Activated naive CD8-positive, alpha-beta T cell (primary cell): ENCODE data around the gene ABLIM2.

ENCODE experiments used
- H3K27ac Mint-ChIP-seq: one replicate; pipeline ENCODE4 v1.8.0; 2021; ENCODE audit warnings: mixed read lengths
- H3K27me3 Mint-ChIP-seq: one replicate; pipeline ENCODE4 v1.8.0; 2021; ENCODE audit warnings: mixed read lengths
- H3K36me3 Mint-ChIP-seq: one replicate; pipeline ENCODE4 v1.8.0; 2021; ENCODE audit warnings: mixed read lengths
- H3K4me1 Mint-ChIP-seq: one replicate; pipeline ENCODE4 v1.8.0; 2021; ENCODE audit warnings: low read depth, mixed read lengths
- H3K4me3 Mint-ChIP-seq: one replicate; pipeline ENCODE4 v1.8.0; 2021; ENCODE audit warnings: mild to moderate bottlenecking, mixed read lengths
- H3K9me3 Mint-ChIP-seq: one replicate; pipeline ENCODE4 v1.8.0; 2021; ENCODE audit warnings: low read depth, mixed read lengths

Gene ABLIM2

DNA sequence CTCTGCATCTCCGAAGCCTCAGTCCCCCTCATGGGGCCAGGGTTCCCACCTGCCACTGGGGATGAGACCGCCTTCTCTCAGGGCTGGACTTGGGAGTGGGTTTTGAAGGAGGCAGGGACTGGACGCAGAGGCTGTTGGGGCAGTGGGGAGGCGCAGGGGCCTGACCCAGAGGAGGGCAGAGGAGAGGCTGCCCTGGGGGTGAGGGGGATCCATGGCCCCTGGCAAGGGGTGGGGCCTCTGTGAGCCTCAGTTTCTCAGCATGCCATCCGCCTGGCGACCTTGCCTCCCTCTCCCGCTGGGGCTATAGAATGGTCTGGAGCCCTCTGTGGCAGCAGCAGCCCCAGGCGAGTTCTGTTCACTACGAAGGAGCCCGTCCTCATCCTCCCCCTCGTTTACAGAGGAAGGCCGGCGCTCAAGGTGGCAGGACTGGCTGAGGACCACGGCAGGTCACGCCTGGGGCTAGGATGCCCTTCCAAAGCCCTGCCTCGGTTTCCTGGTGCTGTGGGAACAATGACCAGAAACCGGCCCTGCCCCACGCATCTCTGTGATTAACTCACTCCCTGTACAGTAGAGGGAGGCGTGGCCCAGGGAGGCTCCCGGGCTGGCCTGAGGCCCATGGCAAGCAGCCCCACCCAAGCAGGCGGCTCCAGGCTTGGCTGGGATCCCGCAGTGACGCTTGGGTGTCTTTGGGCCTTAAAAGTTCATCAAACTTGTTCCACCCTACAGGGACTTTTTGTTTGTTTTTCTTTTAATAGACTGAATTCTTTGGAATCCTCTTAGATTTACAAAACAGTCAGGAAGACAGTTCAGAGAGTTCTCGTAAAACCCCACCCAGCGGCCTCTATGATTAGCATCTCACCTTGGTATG, 24.5 kb upstream of the ABLIM2 start:
- H3K9me3 Mint-ChIP-seq = no peaks in the 10 kb centered on the region
- no peaks in the 10 kb centered on the region for H3K36me3 Mint-ChIP-seq
- no peak overlapping the region for H3K27ac Mint-ChIP-seq
- H3K27me3 Mint-ChIP-seq = no peaks in the 10 kb centered on the region
- no peak overlapping the region for H3K4me3 Mint-ChIP-seq
- H3K4me1 Mint-ChIP-seq = no peaks in the 10 kb centered on the region

DNA sequence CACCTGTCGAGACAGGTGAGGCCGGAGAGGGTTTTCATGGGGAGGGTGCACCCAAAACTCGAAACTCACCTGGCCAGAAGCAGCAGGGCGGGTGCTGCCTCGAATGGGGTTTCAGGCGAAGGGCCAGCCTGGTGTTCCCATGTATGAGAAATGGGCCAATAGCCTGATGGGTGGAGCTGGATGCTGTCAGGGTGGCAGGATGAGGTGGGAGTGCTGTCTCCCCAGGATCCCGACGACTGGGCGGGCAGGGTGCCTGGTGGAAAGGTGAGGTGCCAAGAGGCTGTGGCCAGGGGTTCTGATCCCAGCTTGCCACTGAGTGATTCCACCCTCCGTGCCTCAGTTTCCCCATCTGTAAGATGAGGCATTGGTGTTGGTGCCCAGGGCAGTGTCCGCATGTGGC, 23.7 kb upstream of the ABLIM2 start:
- no peaks in the 10 kb centered on the region for H3K27me3 Mint-ChIP-seq
- H3K4me3 Mint-ChIP-seq = no peak overlapping the region
- no peak overlapping the region for H3K27ac Mint-ChIP-seq
- H3K4me1 Mint-ChIP-seq = no peaks in the 10 kb centered on the region
- no peaks in the 10 kb centered on the region for H3K36me3 Mint-ChIP-seq
- no peaks in the 10 kb centered on the region for H3K9me3 Mint-ChIP-seq

- H3K9me3 Mint-ChIP-seq = no peaks in the 10 kb centered on the region
- H3K27me3 Mint-ChIP-seq = no peaks in the 10 kb centered on the region
- no peak overlapping the region for H3K4me3 Mint-ChIP-seq
- H3K4me1 Mint-ChIP-seq = no peaks in the 10 kb centered on the region
- no peak overlapping the region for H3K27ac Mint-ChIP-seq
- no peaks in the 10 kb centered on the region for H3K36me3 Mint-ChIP-seq
Measured at GRCh38 chr4:8181844-8182243, 23.2 kb upstream of the ABLIM2 start.

DNA sequence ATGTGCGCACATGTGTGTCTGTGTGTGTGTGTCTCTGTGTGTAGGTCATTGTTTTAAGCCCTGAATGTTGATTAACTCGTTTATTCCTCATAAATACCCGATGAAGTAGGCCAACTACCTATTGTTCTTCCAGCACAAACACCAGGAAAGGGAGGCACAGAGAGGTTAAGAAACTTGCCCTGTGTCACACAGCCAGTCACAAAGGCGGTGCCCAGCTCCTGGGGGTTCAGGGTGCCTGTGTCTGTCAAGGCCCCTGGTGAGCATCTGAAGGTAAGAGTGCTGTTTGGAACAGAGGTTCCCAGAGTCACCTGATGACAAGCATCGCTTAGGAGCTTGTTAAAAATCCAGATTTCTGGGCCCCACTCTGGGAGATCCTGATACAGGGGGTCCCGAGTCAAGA, 22.5 kb upstream of the ABLIM2 start:
- H3K27me3 Mint-ChIP-seq = no peaks in the 10 kb centered on the region
- H3K27ac Mint-ChIP-seq = no peak overlapping the region
- no peaks in the 10 kb centered on the region for H3K36me3 Mint-ChIP-seq
- no peak overlapping the region for H3K4me3 Mint-ChIP-seq
- H3K4me1 Mint-ChIP-seq = no peaks in the 10 kb centered on the region
- no peaks in the 10 kb centered on the region for H3K9me3 Mint-ChIP-seq

DNA sequence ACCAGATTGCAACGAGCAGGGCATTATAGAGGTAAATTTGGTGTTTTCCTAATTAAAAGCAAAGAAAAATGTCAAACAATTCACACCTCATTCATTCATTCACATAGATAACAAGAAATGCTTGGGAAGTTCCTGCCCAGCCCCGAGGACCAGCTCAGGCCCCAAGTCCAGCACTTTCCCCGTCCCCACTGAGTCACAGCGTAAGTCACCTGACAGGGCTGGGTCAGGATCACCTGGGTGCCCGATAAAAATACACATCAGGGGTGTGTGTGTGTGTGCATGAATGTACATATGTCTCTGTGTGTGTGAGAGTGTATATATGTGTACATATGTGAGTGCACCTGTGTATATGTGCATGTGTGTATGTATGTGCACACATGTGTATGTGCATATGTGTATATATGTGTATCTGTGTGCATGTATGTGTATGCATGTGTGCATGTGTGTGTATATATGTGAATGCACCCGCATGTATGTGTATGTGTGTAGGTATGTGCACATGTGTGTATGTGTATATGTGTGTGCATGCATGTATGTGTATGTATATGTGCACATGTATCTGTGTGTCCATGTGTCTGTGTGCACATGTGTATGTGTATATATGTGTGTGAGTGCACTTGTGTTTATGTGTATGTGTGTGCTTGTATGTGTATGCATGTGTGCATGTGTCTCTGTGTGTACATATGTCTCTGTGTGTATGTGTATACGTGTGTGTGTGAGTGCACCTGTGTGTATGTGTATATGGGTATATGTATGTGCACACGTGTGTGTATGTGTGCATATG, 21.9 kb upstream of the ABLIM2 start:
- Mint-ChIP-seq H3K36me3 (no peaks in the 10 kb centered on the region), H3K27me3 (no peaks in the 10 kb centered on the region), H3K4me1 (no peaks in the 10 kb centered on the region), H3K9me3 (no peaks in the 10 kb centered on the region), H3K27ac (no peak overlapping the region), H3K4me3 (no peak overlapping the region)

GRCh38 chr4:8179771-8180170, 21.2 kb upstream of the ABLIM2 start:
- H3K9me3 Mint-ChIP-seq = no peaks in the 10 kb centered on the region
- no peaks in the 10 kb centered on the region for H3K4me1 Mint-ChIP-seq
- no peaks in the 10 kb centered on the region for H3K36me3 Mint-ChIP-seq
- no peak overlapping the region for H3K27ac Mint-ChIP-seq
- H3K4me3 Mint-ChIP-seq = no peak overlapping the region
- no peaks in the 10 kb centered on the region for H3K27me3 Mint-ChIP-seq

DNA sequence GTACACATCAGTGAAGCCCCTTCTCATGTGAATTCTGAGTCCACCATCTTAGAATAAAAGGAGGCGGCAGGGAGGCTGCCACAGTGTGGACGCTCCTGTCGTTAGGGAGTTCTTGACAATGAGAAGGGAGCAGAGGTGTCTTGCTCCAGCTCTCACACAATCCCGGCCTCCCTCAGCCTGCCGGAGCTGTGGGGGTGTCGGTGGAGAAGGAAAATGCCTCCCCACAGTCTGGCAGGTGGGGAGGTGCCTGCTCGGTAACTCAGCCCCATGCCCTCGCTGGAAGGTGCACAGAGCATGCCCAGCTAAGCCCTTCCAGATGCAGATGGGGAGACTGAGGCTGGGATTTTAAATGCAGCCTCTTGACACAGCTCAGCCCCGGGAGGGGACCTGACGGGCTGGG, 20.5 kb upstream of the ABLIM2 start:
- H3K9me3 Mint-ChIP-seq = no peaks in the 10 kb centered on the region
- no peak overlapping the region for H3K4me3 Mint-ChIP-seq
- H3K27ac Mint-ChIP-seq = no peak overlapping the region
- no peaks in the 10 kb centered on the region for H3K36me3 Mint-ChIP-seq
- H3K27me3 Mint-ChIP-seq = no peaks in the 10 kb centered on the region
- H3K4me1 Mint-ChIP-seq = no peaks in the 10 kb centered on the region

DNA sequence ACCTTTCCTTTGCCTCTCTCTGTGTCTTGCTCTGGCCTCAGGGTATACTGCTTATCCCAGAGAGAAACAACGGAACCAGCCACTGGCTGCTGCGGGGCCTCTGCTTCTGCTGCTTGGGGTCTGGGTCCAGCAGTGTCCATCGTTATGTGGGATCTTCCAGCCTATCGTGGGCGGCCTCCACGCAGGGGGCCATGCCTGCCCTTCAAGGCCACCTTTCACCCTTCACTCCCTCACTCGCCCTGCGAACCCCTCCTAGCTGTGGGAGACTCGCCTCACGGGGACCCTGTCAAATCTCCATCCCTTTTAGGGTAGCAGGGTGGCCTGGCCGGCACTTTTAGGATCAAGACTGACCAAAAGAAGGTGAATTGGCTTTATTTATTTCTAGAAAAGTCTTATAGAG, 19.3 kb upstream of the ABLIM2 start:
- no peak overlapping the region for H3K4me3 Mint-ChIP-seq
- no peaks in the 10 kb centered on the region for H3K9me3 Mint-ChIP-seq
- no peaks in the 10 kb centered on the region for H3K27me3 Mint-ChIP-seq
- H3K27ac Mint-ChIP-seq = no peak overlapping the region
- H3K36me3 Mint-ChIP-seq = no peaks in the 10 kb centered on the region
- no peaks in the 10 kb centered on the region for H3K4me1 Mint-ChIP-seq

- Mint-ChIP-seq H3K4me1 (no peaks in the 10 kb centered on the region), H3K4me3 (no peak overlapping the region), H3K9me3 (no peaks in the 10 kb centered on the region), H3K36me3 (no peaks in the 10 kb centered on the region), H3K27me3 (no peaks in the 10 kb centered on the region), H3K27ac (no peak overlapping the region)
Measured at GRCh38 chr4:8177552-8177951, 18.9 kb upstream of the ABLIM2 start.

GRCh38 chr4:8176547-8177399, 18.2 kb upstream of the ABLIM2 start:
- Mint-ChIP-seq H3K4me3 (no peak overlapping the region), H3K27me3 (no peaks in the 10 kb centered on the region), H3K36me3 (no peaks in the 10 kb centered on the region), H3K27ac (no peak overlapping the region), H3K9me3 (no peaks in the 10 kb centered on the region), H3K4me1 (no peaks in the 10 kb centered on the region)

- H3K36me3 Mint-ChIP-seq = no peaks in the 10 kb centered on the region
- no peaks in the 10 kb centered on the region for H3K4me1 Mint-ChIP-seq
- H3K4me3 Mint-ChIP-seq = no peak overlapping the region
- no peaks in the 10 kb centered on the region for H3K9me3 Mint-ChIP-seq
- H3K27me3 Mint-ChIP-seq = no peaks in the 10 kb centered on the region
- H3K27ac Mint-ChIP-seq = no peak overlapping the region
Measured at GRCh38 chr4:8175686-8176085, 17.1 kb upstream of the ABLIM2 start.

DNA sequence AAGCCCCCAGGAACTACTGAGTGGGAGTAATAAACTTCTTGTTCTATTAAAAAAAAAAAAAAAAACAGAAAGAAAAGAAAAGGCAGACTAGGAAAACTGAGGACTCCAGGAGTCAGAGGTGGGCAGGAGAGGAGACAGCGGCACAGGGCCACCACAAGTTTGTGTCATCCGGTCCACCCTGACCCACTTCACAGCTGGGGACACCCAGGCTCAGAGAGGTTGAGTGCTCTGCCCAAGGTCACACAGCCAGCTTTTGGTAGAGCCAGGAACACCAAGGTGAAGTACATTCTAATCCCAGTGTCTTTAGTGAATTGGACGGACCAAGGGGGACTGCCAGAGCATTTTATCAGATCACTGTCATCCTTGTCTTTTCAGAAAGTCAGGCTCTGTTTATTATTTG, 16.4 kb upstream of the ABLIM2 start:
- H3K4me1 Mint-ChIP-seq = no peaks in the 10 kb centered on the region
- no peaks in the 10 kb centered on the region for H3K36me3 Mint-ChIP-seq
- H3K27me3 Mint-ChIP-seq = no peaks in the 10 kb centered on the region
- H3K27ac Mint-ChIP-seq = no peak overlapping the region
- H3K9me3 Mint-ChIP-seq = no peaks in the 10 kb centered on the region
- no peak overlapping the region for H3K4me3 Mint-ChIP-seq

GRCh38 chr4:8173492-8174242, 15.1 kb upstream of the ABLIM2 start:
- Mint-ChIP-seq H3K27ac (no peak overlapping the region), H3K4me1 (no peaks in the 10 kb centered on the region), H3K4me3 (no peak overlapping the region), H3K9me3 (no peaks in the 10 kb centered on the region), H3K27me3 (no peaks in the 10 kb centered on the region), H3K36me3 (no peaks in the 10 kb centered on the region)
